RWPE2 (cell line): Measurements from ENCODE around the gene HDAC10.

Experiments used
- ATAC-seq: fragments of 200-7000 bp; cut with Tn5 transposase; 3 replicates; pipeline ENCODE4 v1.9.1; 2021; ENCODE audit warnings: low read depth
- DNase-seq: peaks from one replicate; pipeline ENCODE4 v3.0.0-alpha.2; 2020; ENCODE audit warnings: low spot score
- H3K27ac ChIP-seq: fragments of 450-650 bp; 2 replicates; pipeline ENCODE4 v1.5.1; 2017; ENCODE audit warnings: mild to moderate bottlenecking; ENCODE audit not compliant: poor library complexity, severe bottlenecking
- H3K27me3 ChIP-seq: fragments of 250-450 bp; sonication (Bioruptor Pico); 2 replicates; pipeline ENCODE4 v1.5.1; 2021; ENCODE audit warnings: mild to moderate bottlenecking, moderate library complexity; ENCODE audit not compliant: insufficient read depth, poor library complexity, severe bottlenecking
- H3K36me3 ChIP-seq: fragments of 250-450 bp; sonication (Bioruptor Pico); 2 replicates; pipeline ENCODE4 v1.5.1; 2020; ENCODE audit warnings: low read depth, mild to moderate bottlenecking, moderate library complexity
- H3K4me1 ChIP-seq: fragments of 250-450 bp; sonication (Bioruptor Pico); 2 replicates; pipeline ENCODE4 v1.5.1; 2021; ENCODE audit warnings: mild to moderate bottlenecking, moderate library complexity; ENCODE audit not compliant: insufficient read depth, poor library complexity, severe bottlenecking
- H3K4me3 ChIP-seq: fragments of 250-450 bp; sonication (Bioruptor Pico); 2 replicates; pipeline ENCODE4 v1.5.1; 2021; ENCODE audit warnings: mild to moderate bottlenecking, moderate library complexity; ENCODE audit not compliant: severe bottlenecking
- H3K9me3 ChIP-seq: fragments of 250-450 bp; sonication (Bioruptor Pico); 2 replicates; pipeline ENCODE4 v1.5.1; 2021; ENCODE audit warnings: mild to moderate bottlenecking, moderate library complexity; ENCODE audit not compliant: severe bottlenecking
- TF ChIP-seq, protein P1 (sequence below): fragments of 450-650 bp; IDR thresholded peaks from one replicate; pipeline ENCODE4 v1.5.1; 2017; ENCODE audit warnings: mild to moderate bottlenecking, moderate library complexity; ENCODE audit not compliant: poor library complexity, severe bottlenecking

The HDAC10 gene

GRCh38 chr22:50272044-50272802 is 21.2 kb upstream of the HDAC10 start:
- DNase-seq (no peak), ATAC-seq (no peak)
- Histone ChIP-seq H3K27ac (no peak overlapping the region), H3K9me3 (no peaks in the 10 kb centered on the region), H3K27me3 (no peaks in the 10 kb centered on the region), H3K4me1 (peaks cover 14% of the 10 kb centered on the region), H3K4me3 (no peak overlapping the region), H3K36me3 (peaks cover 27% of the 10 kb centered on the region)
- TF ChIP-seq, protein P1, sequence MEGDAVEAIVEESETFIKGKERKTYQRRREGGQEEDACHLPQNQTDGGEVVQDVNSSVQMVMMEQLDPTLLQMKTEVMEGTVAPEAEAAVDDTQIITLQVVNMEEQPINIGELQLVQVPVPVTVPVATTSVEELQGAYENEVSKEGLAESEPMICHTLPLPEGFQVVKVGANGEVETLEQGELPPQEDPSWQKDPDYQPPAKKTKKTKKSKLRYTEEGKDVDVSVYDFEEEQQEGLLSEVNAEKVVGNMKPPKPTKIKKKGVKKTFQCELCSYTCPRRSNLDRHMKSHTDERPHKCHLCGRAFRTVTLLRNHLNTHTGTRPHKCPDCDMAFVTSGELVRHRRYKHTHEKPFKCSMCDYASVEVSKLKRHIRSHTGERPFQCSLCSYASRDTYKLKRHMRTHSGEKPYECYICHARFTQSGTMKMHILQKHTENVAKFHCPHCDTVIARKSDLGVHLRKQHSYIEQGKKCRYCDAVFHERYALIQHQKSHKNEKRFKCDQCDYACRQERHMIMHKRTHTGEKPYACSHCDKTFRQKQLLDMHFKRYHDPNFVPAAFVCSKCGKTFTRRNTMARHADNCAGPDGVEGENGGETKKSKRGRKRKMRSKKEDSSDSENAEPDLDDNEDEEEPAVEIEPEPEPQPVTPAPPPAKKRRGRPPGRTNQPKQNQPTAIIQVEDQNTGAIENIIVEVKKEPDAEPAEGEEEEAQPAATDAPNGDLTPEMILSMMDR: peak; percentile 5

DNA sequence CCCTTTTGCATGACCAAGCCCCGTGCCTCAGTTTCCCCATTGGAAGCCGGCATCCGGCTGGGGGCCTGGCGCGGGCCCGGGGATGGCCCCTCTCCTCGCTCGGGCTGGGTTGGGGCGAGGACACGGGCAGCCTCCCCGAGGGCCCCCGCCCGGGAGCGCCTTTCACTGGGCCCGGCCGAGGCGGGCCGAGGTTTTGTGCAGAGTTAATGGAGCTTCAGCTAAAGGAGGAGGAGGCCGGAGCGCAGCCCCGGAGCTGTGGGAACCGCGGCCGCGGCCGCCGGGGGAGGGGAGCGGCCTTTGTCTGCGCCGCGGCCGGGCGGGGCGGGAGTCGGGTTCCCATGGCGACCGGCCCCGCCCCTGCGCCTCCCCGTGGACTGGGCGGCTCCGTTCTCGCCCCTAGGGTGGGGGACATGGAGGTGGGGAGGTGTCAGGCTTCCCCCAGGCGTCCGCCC is 20.5 kb upstream of the HDAC10 start:
- TF ChIP-seq, protein P1: peak; percentile 37
- peaks cover 14% of the 10 kb centered on the region for H3K4me1 ChIP-seq
- peak overlapping the region; percentile 33 for H3K4me3 ChIP-seq
- no peaks in the 10 kb centered on the region for H3K9me3 ChIP-seq
- H3K27ac ChIP-seq: no peak overlapping the region
- ATAC-seq: peak; percentile 43
- no peak for DNase-seq
- H3K36me3 ChIP-seq: peaks cover 21% of the 10 kb centered on the region
- no peaks in the 10 kb centered on the region for H3K27me3 ChIP-seq

GRCh38 chr22:50270666-50271394 is 19.8 kb upstream of the HDAC10 start:
- ATAC-seq: peak; percentile 59
- Histone ChIP-seq H3K9me3 (no peaks in the 10 kb centered on the region), H3K36me3 (peaks cover 15% of the 10 kb centered on the region), H3K4me1 (peaks cover 14% of the 10 kb centered on the region), H3K4me3 (peak overlapping the region; percentile 33), H3K27ac (peak overlapping the region; percentile 15), H3K27me3 (no peaks in the 10 kb centered on the region)
- TF ChIP-seq, protein P1: no peak
- DNase-seq: no peak

DNA sequence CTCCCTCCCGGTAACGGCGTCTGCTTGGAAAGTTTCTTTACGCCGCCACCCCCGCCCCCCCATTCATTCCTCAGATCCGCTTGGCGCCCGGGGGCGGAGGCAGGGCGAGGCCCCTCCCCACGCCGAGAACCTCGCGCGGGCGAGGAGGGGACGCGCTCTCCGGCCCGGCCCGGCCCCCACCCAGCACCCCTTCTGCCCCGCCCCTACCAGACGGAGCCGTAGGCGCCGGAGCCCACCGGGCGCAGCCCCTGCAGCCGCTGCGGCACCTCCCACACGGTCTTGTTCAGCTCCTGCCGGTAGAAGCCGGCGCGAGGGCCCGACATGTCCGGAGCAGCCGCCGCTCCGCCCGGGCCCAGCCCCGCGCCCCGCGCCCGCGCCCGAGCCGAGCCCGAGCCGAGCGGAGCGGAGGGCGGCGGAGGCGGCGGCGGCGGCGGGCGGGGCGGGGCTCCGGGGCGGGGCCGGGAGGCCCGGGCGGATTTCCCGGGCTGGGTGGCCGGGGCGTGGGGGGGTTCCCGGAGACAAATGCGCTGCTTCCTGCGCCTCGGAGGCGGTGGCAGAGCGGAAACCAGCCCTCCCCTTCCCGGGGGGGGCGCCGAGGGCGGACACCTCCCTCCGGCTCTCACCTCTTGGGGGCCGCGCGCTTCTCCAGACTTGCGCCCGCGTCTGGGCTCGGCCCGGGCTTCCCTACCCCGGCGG is 19.1 kb upstream of the HDAC10 start, which contains the start of gene MAPK11:
TSS of gene MAPK11 (minus strand) at position 411 of the 696 bp plus-strand sequence. CDS start at position 323, 88 bp downstream.
- Histone ChIP-seq H3K36me3 (peaks cover 8% of the 10 kb centered on the region), H3K4me3 (peak within 1 kb of the TSS; percentile 33), H3K27ac (peak within 1 kb of the TSS; percentile 15), H3K27me3 (no peaks in the 10 kb centered on the region), H3K4me1 (peaks cover 14% of the 10 kb centered on the region), H3K9me3 (no peaks in the 10 kb centered on the region)
- DNase-seq (no peak), ATAC-seq (peak; percentile 13; the same call in 2 of the 3 replicates)
- TF ChIP-seq, protein P1: no peak
